Measurements from ENCODE around the gene ARSI. TPM values are rescaled to one million over a fixed set of nuclear protein-coding genes. Genes with fewer than 3 reads are reported as not detected.

Gene ARSI
- total and polyA plus RNA-seq, 2 donors = 0.59 to 0.76 TPM

DNA sequence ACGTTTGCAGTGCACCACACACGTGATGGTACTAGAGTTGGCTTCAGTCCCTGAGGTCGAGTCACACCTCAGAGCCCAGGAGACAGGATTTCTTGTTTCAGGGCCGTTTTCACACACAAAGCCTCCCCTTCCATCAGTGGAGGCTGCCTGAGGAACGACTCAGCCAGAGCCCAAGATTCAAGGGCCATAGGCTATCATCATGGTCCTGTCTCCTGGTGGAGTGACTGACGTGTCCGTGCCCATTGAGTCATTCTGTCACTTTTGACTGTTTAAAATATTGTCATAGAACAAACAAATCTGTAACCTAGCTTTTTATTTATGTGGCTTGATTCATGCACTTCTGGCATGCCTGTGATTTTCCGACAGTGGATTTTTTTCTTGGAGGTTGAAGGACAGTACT, 41.5 kb downstream of the ARSI start:
- H3K36me3 ChIP-seq (ENCODE audit: control insufficient read depth in 2 of 2, insufficient read depth in 2 of 2, low read length in 1 of 2) = no peaks in the 10 kb centered on the region
- no peak overlapping the region for H3K4me3 ChIP-seq (ENCODE audit: low read length in 2 of 2)
- no peak overlapping the region for H3K27ac ChIP-seq (ENCODE audit: low read depth in 1 of 2, low read length in 1 of 2)
- WGBS = 81% methylated on average over 8 of the region's 8 CpGs
- H3K27me3 ChIP-seq (ENCODE audit: control insufficient read depth in 2 of 2, insufficient read depth in 1 of 2, low read length in 1 of 2) = no peaks in the 10 kb centered on the region
- no peaks in the 10 kb centered on the region for H3K9me3 ChIP-seq (ENCODE audit: control insufficient read depth in 2 of 2, insufficient read depth in 1 of 2, low read length in 1 of 2)
- no peak for DNase-seq (ENCODE audit: low read depth in 6 of 9, low spot score in 9 of 9)
- H3K4me1 ChIP-seq (ENCODE audit: control insufficient read depth in 2 of 2, insufficient read depth in 2 of 2, low read length in 2 of 2) = no peaks in the 10 kb centered on the region

DNA sequence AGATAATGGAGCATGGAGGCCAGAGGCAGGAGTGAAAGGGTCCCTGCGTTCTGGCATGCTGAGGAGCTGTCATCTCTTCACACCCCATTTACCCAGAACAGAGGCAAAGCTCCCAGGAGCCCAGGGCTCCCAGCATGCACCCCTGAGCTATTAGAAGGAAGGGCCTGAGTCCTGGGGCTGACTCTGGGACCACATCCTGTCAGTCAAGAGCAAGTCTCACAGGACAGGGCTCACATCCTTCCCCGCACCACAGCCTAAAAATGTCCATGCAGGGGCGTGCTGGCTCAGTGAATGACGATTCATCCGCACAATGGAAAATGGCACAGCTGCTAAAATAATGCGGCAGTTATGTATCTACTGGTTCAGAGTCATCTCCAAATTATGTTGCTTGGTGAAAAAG, 44.6 kb downstream of the ARSI start:
- H3K4me1 ChIP-seq (ENCODE audit: control insufficient read depth in 2 of 2, insufficient read depth in 2 of 2, low read length in 2 of 2) = no peaks in the 10 kb centered on the region
- no peak for DNase-seq (ENCODE audit: low read depth in 6 of 9, low spot score in 9 of 9)
- 88% methylated on average over 6 of the region's 6 CpGs for WGBS

GRCh38 chr5:150257424-150257823, 45.3 kb downstream of the ARSI start:
- H3K36me3 ChIP-seq (ENCODE audit: control insufficient read depth in 2 of 2, insufficient read depth in 2 of 2, low read length in 1 of 2) = no peaks in the 10 kb centered on the region
- H3K9me3 ChIP-seq (ENCODE audit: control insufficient read depth in 2 of 2, insufficient read depth in 1 of 2, low read length in 1 of 2) = no peaks in the 10 kb centered on the region
- WGBS = 93% methylated on average over 11 of the region's 11 CpGs
- no peaks in the 10 kb centered on the region for H3K27me3 ChIP-seq (ENCODE audit: control insufficient read depth in 2 of 2, insufficient read depth in 1 of 2, low read length in 1 of 2)
- DNase-seq (ENCODE audit: low read depth in 6 of 9, low spot score in 9 of 9) = no peak
- H3K27ac ChIP-seq (ENCODE audit: low read depth in 1 of 2, low read length in 1 of 2) = no peak overlapping the region
- no peak overlapping the region for H3K4me3 ChIP-seq (ENCODE audit: low read length in 2 of 2)
- H3K4me1 ChIP-seq (ENCODE audit: control insufficient read depth in 2 of 2, insufficient read depth in 2 of 2, low read length in 2 of 2) = no peaks in the 10 kb centered on the region

More for the DNA sequence above, 44.6 kb downstream of the ARSI start:
- no peak overlapping the region for H3K27ac ChIP-seq (ENCODE audit: low read depth in 1 of 2, low read length in 1 of 2)
- no peaks in the 10 kb centered on the region for H3K9me3 ChIP-seq (ENCODE audit: control insufficient read depth in 2 of 2, insufficient read depth in 1 of 2, low read length in 1 of 2)
- no peaks in the 10 kb centered on the region for H3K36me3 ChIP-seq (ENCODE audit: control insufficient read depth in 2 of 2, insufficient read depth in 2 of 2, low read length in 1 of 2)
- H3K27me3 ChIP-seq (ENCODE audit: control insufficient read depth in 2 of 2, insufficient read depth in 1 of 2, low read length in 1 of 2) = no peaks in the 10 kb centered on the region
- H3K4me3 ChIP-seq (ENCODE audit: low read length in 2 of 2) = no peak overlapping the region

DNA sequence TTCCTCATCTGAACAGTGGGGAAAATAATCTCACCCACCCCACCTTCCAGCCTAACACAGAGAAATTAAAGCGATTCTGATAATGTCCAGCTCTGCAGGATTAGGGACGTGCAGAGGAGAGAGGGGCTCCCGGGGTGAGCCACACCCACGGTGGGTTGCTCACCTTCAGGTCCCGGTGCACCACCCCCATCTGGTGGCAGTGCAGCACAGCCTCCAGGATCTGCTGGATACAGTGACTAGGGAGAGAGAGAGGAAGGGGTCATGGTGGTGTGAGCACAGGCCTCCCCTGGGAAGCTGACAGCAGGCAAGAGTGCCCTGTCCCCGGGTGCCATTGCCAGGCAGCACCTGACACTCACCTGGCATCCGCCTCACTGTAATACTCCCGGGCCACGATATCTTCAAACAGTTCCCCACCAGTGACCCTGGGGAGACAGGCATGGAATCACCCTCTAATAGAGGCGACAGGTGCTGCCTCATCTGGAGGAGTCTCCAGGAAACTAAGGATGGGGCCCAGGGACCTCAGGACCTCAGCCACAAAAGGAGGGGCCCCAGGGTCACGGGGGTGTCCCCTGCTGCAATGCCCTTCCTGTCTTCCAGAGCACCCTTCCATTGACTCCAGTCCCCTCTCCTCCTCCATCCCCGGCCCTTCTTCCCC, 46.2 kb downstream of the ARSI start:
- Histone ChIP-seq H3K27me3 (ENCODE audit: control insufficient read depth in 2 of 2, insufficient read depth in 1 of 2, low read length in 1 of 2) (no peaks in the 10 kb centered on the region), H3K4me3 (ENCODE audit: low read length in 2 of 2) (no peak overlapping the region), H3K9me3 (ENCODE audit: control insufficient read depth in 2 of 2, insufficient read depth in 1 of 2, low read length in 1 of 2) (no peaks in the 10 kb centered on the region), H3K27ac (ENCODE audit: low read depth in 1 of 2, low read length in 1 of 2) (no peak overlapping the region), H3K36me3 (ENCODE audit: control insufficient read depth in 2 of 2, insufficient read depth in 2 of 2, low read length in 1 of 2) (no peaks in the 10 kb centered on the region), H3K4me1 (ENCODE audit: control insufficient read depth in 2 of 2, insufficient read depth in 2 of 2, low read length in 2 of 2) (no peaks in the 10 kb centered on the region)
- 93% methylated on average over 12 of the region's 12 CpGs for WGBS
- no peak for DNase-seq (ENCODE audit: low read depth in 6 of 9, low spot score in 9 of 9)

- Histone ChIP-seq H3K36me3 (ENCODE audit: control insufficient read depth in 2 of 2, insufficient read depth in 2 of 2, low read length in 1 of 2) (no peaks in the 10 kb centered on the region), H3K4me3 (ENCODE audit: low read length in 2 of 2) (no peak overlapping the region), H3K27ac (ENCODE audit: low read depth in 1 of 2, low read length in 1 of 2) (no peak overlapping the region), H3K9me3 (ENCODE audit: control insufficient read depth in 2 of 2, insufficient read depth in 1 of 2, low read length in 1 of 2) (no peaks in the 10 kb centered on the region), H3K4me1 (ENCODE audit: control insufficient read depth in 2 of 2, insufficient read depth in 2 of 2, low read length in 2 of 2) (no peaks in the 10 kb centered on the region), H3K27me3 (ENCODE audit: control insufficient read depth in 2 of 2, insufficient read depth in 1 of 2, low read length in 1 of 2) (no peaks in the 10 kb centered on the region)
- 92% methylated on average over 6 of the region's 6 CpGs for WGBS
- no peak for DNase-seq (ENCODE audit: low read depth in 6 of 9, low spot score in 9 of 9)
Measured at GRCh38 chr5:150255659-150256409, 46.9 kb downstream of the ARSI start.

DNA sequence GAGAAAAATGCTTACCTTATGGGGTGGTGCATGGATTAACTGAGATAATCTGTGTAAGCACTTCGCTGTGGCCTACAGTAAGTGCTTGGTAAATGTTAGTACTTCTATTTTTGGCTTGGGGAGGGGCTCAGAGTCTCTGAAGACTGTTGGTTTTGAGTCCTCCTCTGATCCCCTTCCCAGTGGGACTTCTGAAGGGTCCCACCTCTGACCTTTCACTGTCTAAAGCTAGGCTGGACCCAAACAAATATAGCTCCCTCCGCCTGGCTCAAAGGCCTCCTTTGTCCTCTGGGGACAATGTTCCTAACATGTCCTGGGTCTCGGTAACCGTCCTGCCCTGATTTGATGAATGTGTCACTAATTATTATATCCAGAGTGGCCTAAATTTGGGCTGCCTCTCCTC, 47.9 kb downstream of the ARSI start:
- no peaks in the 10 kb centered on the region for H3K9me3 ChIP-seq (ENCODE audit: control insufficient read depth in 2 of 2, insufficient read depth in 1 of 2, low read length in 1 of 2)
- no peaks in the 10 kb centered on the region for H3K4me1 ChIP-seq (ENCODE audit: control insufficient read depth in 2 of 2, insufficient read depth in 2 of 2, low read length in 2 of 2)
- DNase-seq (ENCODE audit: low read depth in 6 of 9, low spot score in 9 of 9) = no peak
- no peak overlapping the region for H3K4me3 ChIP-seq (ENCODE audit: low read length in 2 of 2)
- WGBS = 90% methylated on average over 4 of the region's 4 CpGs
- H3K36me3 ChIP-seq (ENCODE audit: control insufficient read depth in 2 of 2, insufficient read depth in 2 of 2, low read length in 1 of 2) = no peaks in the 10 kb centered on the region
- no peak overlapping the region for H3K27ac ChIP-seq (ENCODE audit: low read depth in 1 of 2, low read length in 1 of 2)
- H3K27me3 ChIP-seq (ENCODE audit: control insufficient read depth in 2 of 2, insufficient read depth in 1 of 2, low read length in 1 of 2) = no peaks in the 10 kb centered on the region

- no peak overlapping the region for H3K4me3 ChIP-seq (ENCODE audit: low read length in 2 of 2)
- no peak for DNase-seq (ENCODE audit: low read depth in 6 of 9, low spot score in 9 of 9)
- no peaks in the 10 kb centered on the region for H3K27me3 ChIP-seq (ENCODE audit: control insufficient read depth in 2 of 2, insufficient read depth in 1 of 2, low read length in 1 of 2)
- H3K9me3 ChIP-seq (ENCODE audit: control insufficient read depth in 2 of 2, insufficient read depth in 1 of 2, low read length in 1 of 2) = no peaks in the 10 kb centered on the region
- H3K36me3 ChIP-seq (ENCODE audit: control insufficient read depth in 2 of 2, insufficient read depth in 2 of 2, low read length in 1 of 2) = no peaks in the 10 kb centered on the region
- 86% methylated on average over 7 of the region's 7 CpGs for WGBS
- no peak overlapping the region for H3K27ac ChIP-seq (ENCODE audit: low read depth in 1 of 2, low read length in 1 of 2)
- H3K4me1 ChIP-seq (ENCODE audit: control insufficient read depth in 2 of 2, insufficient read depth in 2 of 2, low read length in 2 of 2) = no peaks in the 10 kb centered on the region
Measured at GRCh38 chr5:150254363-150254762, 48.3 kb downstream of the ARSI start.

DNA sequence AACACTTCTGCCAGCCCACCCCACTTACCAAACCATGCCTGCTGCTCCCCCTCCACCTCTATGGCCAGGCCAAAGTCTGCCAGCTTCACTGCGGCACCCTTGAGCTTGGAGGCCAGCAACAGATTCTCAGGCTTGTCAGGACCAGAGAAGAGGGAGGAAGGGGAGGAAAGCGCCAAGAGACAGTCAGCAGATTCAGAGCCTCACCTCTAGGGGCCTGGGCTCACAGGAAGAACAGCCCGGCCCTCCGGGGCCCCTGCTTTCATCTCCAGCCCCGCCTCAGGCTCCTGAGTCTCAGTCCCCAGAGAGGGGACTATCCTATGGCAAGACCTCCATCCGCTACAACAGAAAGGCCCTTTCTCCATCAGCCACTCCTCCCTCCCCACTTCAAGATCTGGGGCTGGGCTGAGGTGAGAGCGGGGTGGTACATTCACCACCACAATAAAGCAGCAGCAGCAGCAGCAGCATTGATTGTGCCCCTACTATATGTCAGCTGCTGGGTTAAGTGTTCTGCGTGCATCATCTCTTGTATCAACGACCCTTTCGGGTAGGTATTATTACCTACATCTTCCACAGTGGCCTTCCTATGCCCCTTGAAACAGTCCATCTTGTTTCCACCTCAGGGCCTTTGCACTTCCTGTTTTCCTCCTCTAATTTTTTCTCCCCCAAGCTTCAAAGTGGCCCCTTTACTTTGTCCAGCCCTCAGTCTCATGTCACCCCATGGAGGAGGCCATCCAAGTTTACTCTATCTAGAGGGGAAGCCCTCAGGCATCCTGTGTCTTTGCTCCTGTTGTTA, 49.1 kb downstream of the ARSI start:
- H3K36me3 ChIP-seq (ENCODE audit: control insufficient read depth in 2 of 2, insufficient read depth in 2 of 2, low read length in 1 of 2) = no peaks in the 10 kb centered on the region
- WGBS = 89% methylated on average over 10 of the region's 10 CpGs
- H3K27me3 ChIP-seq (ENCODE audit: control insufficient read depth in 2 of 2, insufficient read depth in 1 of 2, low read length in 1 of 2) = no peaks in the 10 kb centered on the region
- no peak for DNase-seq (ENCODE audit: low read depth in 6 of 9, low spot score in 9 of 9)
- no peaks in the 10 kb centered on the region for H3K4me1 ChIP-seq (ENCODE audit: control insufficient read depth in 2 of 2, insufficient read depth in 2 of 2, low read length in 2 of 2)
- no peak overlapping the region for H3K27ac ChIP-seq (ENCODE audit: low read depth in 1 of 2, low read length in 1 of 2)
- no peaks in the 10 kb centered on the region for H3K9me3 ChIP-seq (ENCODE audit: control insufficient read depth in 2 of 2, insufficient read depth in 1 of 2, low read length in 1 of 2)
- H3K4me3 ChIP-seq (ENCODE audit: low read length in 2 of 2) = no peak overlapping the region

DNA sequence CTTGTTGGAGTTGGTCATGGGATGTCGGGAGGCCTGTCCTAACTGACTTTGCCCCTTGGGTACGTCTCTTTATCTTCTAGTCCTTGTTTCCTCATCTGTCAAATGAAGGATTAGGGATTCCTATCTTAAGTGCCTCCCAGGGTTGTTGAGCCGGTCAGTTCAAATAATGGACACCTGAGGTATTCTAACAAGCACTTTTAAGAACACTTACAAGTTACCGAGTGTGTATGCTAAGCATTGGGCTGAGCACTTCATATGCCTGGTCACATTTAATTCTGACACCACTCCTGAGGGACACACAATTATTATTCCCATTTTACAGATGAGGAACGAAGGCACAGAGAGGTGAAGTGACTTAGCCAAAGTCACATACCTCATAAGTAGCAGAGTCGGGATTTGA, 50.2 kb downstream of the ARSI start:
- Histone ChIP-seq H3K9me3 (ENCODE audit: control insufficient read depth in 2 of 2, insufficient read depth in 1 of 2, low read length in 1 of 2) (no peaks in the 10 kb centered on the region), H3K4me1 (ENCODE audit: control insufficient read depth in 2 of 2, insufficient read depth in 2 of 2, low read length in 2 of 2) (no peaks in the 10 kb centered on the region), H3K27me3 (ENCODE audit: control insufficient read depth in 2 of 2, insufficient read depth in 1 of 2, low read length in 1 of 2) (no peaks in the 10 kb centered on the region), H3K27ac (ENCODE audit: low read depth in 1 of 2, low read length in 1 of 2) (no peak overlapping the region), H3K4me3 (ENCODE audit: low read length in 2 of 2) (no peak overlapping the region), H3K36me3 (ENCODE audit: control insufficient read depth in 2 of 2, insufficient read depth in 2 of 2, low read length in 1 of 2) (no peaks in the 10 kb centered on the region)
- 95% methylated on average over 6 of the region's 6 CpGs for WGBS
- no peak for DNase-seq (ENCODE audit: low read depth in 6 of 9, low spot score in 9 of 9)
